Measurements from ENCODE around the gene PLOD2.

DNA sequence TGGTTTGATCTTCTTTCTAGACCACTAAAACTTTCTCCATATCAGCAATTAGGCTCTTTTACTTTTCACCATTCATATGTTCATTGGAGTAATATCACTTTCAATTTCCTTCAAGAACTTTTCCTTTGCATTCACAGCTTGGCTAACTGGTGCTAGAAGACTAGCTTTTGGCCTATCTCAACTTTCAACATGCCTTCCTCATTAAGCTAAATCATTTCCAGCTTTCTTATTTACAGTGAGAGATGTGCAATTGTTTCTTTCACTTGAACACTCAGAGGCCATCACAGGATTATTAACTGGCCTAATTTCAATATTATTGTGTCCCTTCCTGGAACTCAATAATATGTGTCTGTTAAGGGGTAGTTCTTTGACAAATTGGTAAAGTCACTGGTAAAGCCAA is 42.8 kb upstream of the PLOD2 start:
- TF ChIP-seq, protein P1, sequence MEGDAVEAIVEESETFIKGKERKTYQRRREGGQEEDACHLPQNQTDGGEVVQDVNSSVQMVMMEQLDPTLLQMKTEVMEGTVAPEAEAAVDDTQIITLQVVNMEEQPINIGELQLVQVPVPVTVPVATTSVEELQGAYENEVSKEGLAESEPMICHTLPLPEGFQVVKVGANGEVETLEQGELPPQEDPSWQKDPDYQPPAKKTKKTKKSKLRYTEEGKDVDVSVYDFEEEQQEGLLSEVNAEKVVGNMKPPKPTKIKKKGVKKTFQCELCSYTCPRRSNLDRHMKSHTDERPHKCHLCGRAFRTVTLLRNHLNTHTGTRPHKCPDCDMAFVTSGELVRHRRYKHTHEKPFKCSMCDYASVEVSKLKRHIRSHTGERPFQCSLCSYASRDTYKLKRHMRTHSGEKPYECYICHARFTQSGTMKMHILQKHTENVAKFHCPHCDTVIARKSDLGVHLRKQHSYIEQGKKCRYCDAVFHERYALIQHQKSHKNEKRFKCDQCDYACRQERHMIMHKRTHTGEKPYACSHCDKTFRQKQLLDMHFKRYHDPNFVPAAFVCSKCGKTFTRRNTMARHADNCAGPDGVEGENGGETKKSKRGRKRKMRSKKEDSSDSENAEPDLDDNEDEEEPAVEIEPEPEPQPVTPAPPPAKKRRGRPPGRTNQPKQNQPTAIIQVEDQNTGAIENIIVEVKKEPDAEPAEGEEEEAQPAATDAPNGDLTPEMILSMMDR (IDR thresholded peaks at IDR 0.05; ENCODE audit: low read length), result no peak
- TF ChIP-seq EZH2 (optimal IDR thresholded peaks at IDR 0.05; ENCODE audit: low read depth, low read length), result no peak
